GM12878 (cell line): ENCODE measurements around the gene SIK2. TPM values are rescaled to one million over a fixed set of nuclear protein-coding genes. Genes with fewer than 3 reads are reported as not detected.

Experiments used
- ATAC-seq: fragments of 200-7000 bp; cut with Tn5 transposase; 3 replicates; pipeline ENCODE4 v1.9.1; 2020; ENCODE audit warnings: mild to moderate bottlenecking, moderate library complexity
- BruUV-seq: library from RNA; stranded (reverse); fragments of 400-500 nt; replicated peaks from 2 replicates; lab custom pipeline; 2021; lab: Mats Ljungman, UMichigan
- CTCF ChIA-PET: fragments of 300-600 bp; sonication (Branson Sonifier 250); formaldehyde crosslinking; extraction: SDS; loops from one replicate; lab custom pipeline; 2021; ENCODE audit warnings: inconsistent platforms; lab: Yijun Ruan, JAX
- POLR2A ChIA-PET: fragments of 350-600 bp; formaldehyde crosslinking; extraction: SDS; loops from one replicate; lab custom pipeline; 2021; ENCODE audit warnings: inconsistent platforms; lab: Charles Lee
- RAD21 ChIA-PET: fragments of 300-600 bp; sonication (Branson Sonifier 250); formaldehyde crosslinking; loops from one replicate; lab custom pipeline; 2023; ENCODE audit warnings: antibody characterized with exemption; ENCODE audit not compliant: unreplicated experiment; lab: Charles Lee
- SMC1A ChIA-PET: fragments of 300-600 bp; sonication (Branson Sonifier 250); formaldehyde crosslinking; loops from one replicate; lab custom pipeline; 2023; ENCODE audit not compliant: unreplicated experiment, uncharacterized antibody; lab: Charles Lee
- DNase-seq: peaks from one replicate; pipeline ENCODE4 v3.0.0-alpha.2; 2011; ENCODE audit warnings: low read depth, low spot score
- FAIRE-seq: peaks from 3 replicates; lab custom pipeline; 2011; peaks lifted over from hg19 to GRCh38; lab: Jason Lieb, UNC
- H2AFZ ChIP-seq: 2 replicates; pipeline ENCODE4 v1.6.0; 2011; ENCODE audit warnings: low read depth, low read length, control low read depth; ENCODE audit not compliant: control insufficient read depth
- H3K27ac ChIP-seq: 2 replicates; pipeline ENCODE4 v1.5.1; 2011; ENCODE audit warnings: control low read depth; ENCODE audit not compliant: control insufficient read depth, insufficient read depth
- H3K27me3 ChIP-seq, 2 experiments: replicated peaks in 1 of 2; 2 replicates each; pipeline versions ENCODE4 v1.6.0 to v1.6.1; 2011; ENCODE audit warnings: low read length in 1 of 2; ENCODE audit not compliant: control insufficient read depth in 2 of 2, insufficient read depth in 2 of 2
- H3K36me3 ChIP-seq, 2 experiments: 2 replicates each; pipeline ENCODE4 v1.5.1; 2011; ENCODE audit warnings: low read length in 1 of 2; ENCODE audit not compliant: control insufficient read depth in 2 of 2, insufficient read depth in 2 of 2
- H3K4me1 ChIP-seq: 2 replicates; pipeline ENCODE4 v1.6.1; 2011; ENCODE audit warnings: mild to moderate bottlenecking, low read length, moderate library complexity, mixed read lengths; ENCODE audit not compliant: control insufficient read depth, insufficient read depth
- H3K4me2 ChIP-seq: 2 replicates; pipeline ENCODE4 v1.6.0; 2011; ENCODE audit warnings: control low read depth; ENCODE audit not compliant: control insufficient read depth, insufficient read depth
- H3K4me3 ChIP-seq: fragments of 200-600 bp; sonication (generic); 2 replicates; pipeline ENCODE4 v1.5.1; 2016
- H3K79me2 ChIP-seq: 2 replicates; pipeline ENCODE4 v1.6.0; 2011; ENCODE audit warnings: low read length; ENCODE audit not compliant: control insufficient read depth, insufficient read depth
- H3K9ac ChIP-seq: 2 replicates; pipeline ENCODE4 v1.8.0; 2011; ENCODE audit warnings: low read length, control low read depth, mixed read lengths; ENCODE audit not compliant: control insufficient read depth, insufficient read depth
- H3K9me3 ChIP-seq: replicated peaks from 3 replicates; pipeline ENCODE4 v1.5.1; 2011; ENCODE audit warnings: mild to moderate bottlenecking, low read length; ENCODE audit not compliant: control insufficient read depth, insufficient read depth
- H4K20me1 ChIP-seq: 2 replicates; pipeline ENCODE4 v1.6.0; 2011; ENCODE audit not compliant: control insufficient read depth, insufficient read depth
- ATF7 ChIP-seq: fragments of 450-650 bp; IDR thresholded peaks from 2 replicates; pipeline ENCODE4 v1.6.1; 2016; ENCODE audit warnings: low read depth, mild to moderate bottlenecking
- BACH1 ChIP-seq: fragments of 450-650 bp; IDR thresholded peaks from 2 replicates; pipeline ENCODE4 v1.6.1; 2017; ENCODE audit warnings: mild to moderate bottlenecking, borderline replicate concordance
- CBX5 ChIP-seq: sonication (generic); IDR thresholded peaks from 2 replicates; pipeline ENCODE4 v1.6.1; 2016; ENCODE audit warnings: low read depth, moderate library complexity, mild to moderate bottlenecking, inconsistent platforms
- EED ChIP-seq: sonication (generic); IDR thresholded peaks from 2 replicates; pipeline ENCODE4 v1.6.1; 2016; ENCODE audit warnings: antibody characterized with exemption, low read depth
- HCFC1 ChIP-seq: fragments of 150-350 bp; IDR thresholded peaks from 2 replicates; pipeline ENCODE4 v1.6.1; 2014; ENCODE audit warnings: low read length
- HDAC6 ChIP-seq: fragments of 200-600 bp; sonication (generic); IDR thresholded peaks from one replicate; pipeline ENCODE4 v1.8.0; 2017; ENCODE audit warnings: antibody characterized with exemption; ENCODE audit not compliant: unreplicated experiment
- IKZF1 ChIP-seq: fragments of 450-650 bp; conservative IDR thresholded peaks from 2 replicates; pipeline ENCODE4 v1.6.1; 2017; ENCODE audit warnings: antibody characterized with exemption, mild to moderate bottlenecking
- KAT2A ChIP-seq: conservative IDR thresholded peaks from 2 replicates; pipeline ENCODE4 v1.6.1; 2011; ENCODE audit warnings: low read depth, low read length; ENCODE audit not compliant: control insufficient read depth
- MEF2A ChIP-seq: IDR thresholded peaks from 2 replicates; pipeline ENCODE4 v1.6.1; 2011; ENCODE audit warnings: low read depth, mild to moderate bottlenecking, low read length, moderate library complexity; ENCODE audit not compliant: insufficient read depth
- SMARCA5 ChIP-seq: fragments of 450-650 bp; IDR thresholded peaks from 2 replicates; pipeline ENCODE4 v1.6.1; 2017; ENCODE audit warnings: mild to moderate bottlenecking
- STAT1 ChIP-seq: fragments of 450-650 bp; conservative IDR thresholded peaks from 2 replicates; pipeline ENCODE4 v1.6.1; 2014; ENCODE audit warnings: antibody characterized with exemption, mild to moderate bottlenecking
- TAF1 ChIP-seq: IDR thresholded peaks from 2 replicates; pipeline ENCODE4 v1.6.1; 2011; ENCODE audit warnings: mild to moderate bottlenecking, low read depth, low read length, borderline replicate concordance
- TBL1XR1 ChIP-seq: IDR thresholded peaks from 2 replicates; pipeline ENCODE4 v1.6.1; 2012; ENCODE audit warnings: low read depth, low read length, improper control_type of control experiment
- WGBS: methylation state at CpG from one replicate; pipeline ENCODE4 v1.1.6; 2016; ENCODE audit warnings: low lambda C conversion rate; ENCODE audit not compliant: insufficient replicate concordance, insufficient coverage; ENCODE audit errors: missing lambda C conversion rate; 5-methylcytosine and 5-hydroxymethylcytosine counted together
- in situ Hi-C: fragments of 300-500 bp; cut with MboI; formaldehyde crosslinking; loops from 9 replicates; pipeline ENCODE4 v1.14.3; 2018; ENCODE audit warnings: mixed read lengths
- intact Hi-C: fragments of 100-400 bp; cut with micrococcal nuclease; formaldehyde crosslinking; loops from one replicate; pipeline ENCODE4 v1.14.2; 2022; ENCODE audit not compliant: unreplicated experiment
- polyA plus RNA-seq, 11 experiments: library from polyadenylated mRNA; depleted of rRNA in 4 of 11; unstranded in 6 of 11; stranded (reverse) in 5 of 11; fragments of >200 nt; fragmentation: Nextera tagmentation in 4 of 11; fragmentation: Illumina TruSeq in 1 of 11; extraction: Ambion mirVana in 4 of 11; extraction: Trizol in 1 of 11; gene quantifications; 1 replicate in 1 of 11; 2 replicates in 10 of 11; pipeline versions ENCODE4 v1.2.1 to v1.2.3, GENCODE V29; 2011 to 2016; ENCODE audit warnings: inconsistent platforms in 2 of 11, missing spikeins in 2 of 11, low read depth in 1 of 11
- total RNA-seq, 4 experiments: library from RNA; depleted of rRNA in 3 of 4; stranded (reverse); fragments of >200 nt in 3 of 4; fragmentation: Illumina TruSeq in 1 of 4; extraction: Trizol in 1 of 4; gene quantifications; 2 replicates each; pipeline versions ENCODE4 v1.2.1 to v1.2.3, GENCODE V29; 2013 to 2021
- TF ChIP-seq, protein P1 (sequence below): IDR thresholded peaks from 2 replicates; pipeline ENCODE4 v1.6.1; 2012; ENCODE audit warnings: low read depth, low read length, improper control_type of control experiment
- TF ChIP-seq, protein P2 (sequence below): fragments of 150-350 bp; IDR thresholded peaks from 2 replicates; pipeline ENCODE4 v1.6.1; 2016; ENCODE audit warnings: low read depth, low read length
- TF ChIP-seq, protein P3 (sequence below): fragments of 450-650 bp; formaldehyde crosslinking; IDR thresholded peaks from 2 replicates; pipeline ENCODE4 v1.4.0; 2020; ENCODE audit warnings: mild to moderate bottlenecking, moderate library complexity

The SIK2 gene
- total and polyA plus RNA-seq, 10 of the 15 experiments (the other 5 are each of a cell fraction or from before 2014, with no cell fraction given) = 0.97 to 14.2 (median 4.5) TPM

DNA sequence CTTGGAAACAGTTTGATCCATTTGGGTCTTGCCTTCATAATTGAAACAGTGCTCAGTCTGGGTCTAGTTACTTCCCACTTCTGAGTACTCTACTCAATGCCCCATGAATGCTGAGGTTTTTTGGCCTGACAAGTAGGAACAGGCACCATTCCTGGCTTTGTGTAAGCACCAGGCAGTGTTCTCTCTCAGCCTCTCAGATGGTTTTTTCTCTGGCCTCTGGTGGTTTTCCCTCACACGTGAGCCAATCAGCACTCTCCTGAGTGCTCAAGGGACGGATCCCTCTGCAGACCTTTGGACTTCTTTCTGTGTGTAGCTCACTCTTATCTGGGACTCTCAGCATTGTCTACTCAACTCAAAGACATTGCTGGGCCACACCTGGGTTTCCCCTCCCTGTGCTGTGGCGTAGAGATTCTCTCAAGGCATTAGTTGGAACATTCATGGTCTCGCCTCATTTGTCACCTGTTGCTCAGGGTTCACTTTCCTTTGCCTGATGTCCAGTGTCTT lies 21.3 kb downstream of the SIK2 start:
- Histone ChIP-seq H4K20me1 (no peaks in the 10 kb centered on the region), H3K27ac (peak overlapping the region; percentile 12; the same call in 1 of the 2 replicates), H3K4me3 (no peak overlapping the region), H2AFZ (no peak overlapping the region; the same call in 1 of the 2 replicates), H3K79me2 (no peaks in the 10 kb centered on the region), H3K4me1 (no peaks in the 10 kb centered on the region), H3K4me2 (no peak overlapping the region), H3K36me3 (peaks cover 0 to 6% of the 10 kb centered on the region in 2 experiments; a peak in 3 of 4 replicates), H3K9ac (no peak overlapping the region), H3K27me3 (no peaks in the 10 kb centered on the region), H3K9me3 (no peaks in the 10 kb centered on the region; the same call in 1 of the 3 replicates)
- peak; percentile 83 for FAIRE-seq
- WGBS = 97% methylated on average over 4 of the region's 4 CpGs
- peak; percentile 60 for DNase-seq
- ChIA-PET CTCF (interaction anchor here (1.1 to 2.2 kb wide), 6 partner anchors 12 to 143 kb away, joined by 3 to 8 read pairs (median 4); partner anchors contain the start of gene PPP2R1B), POLR2A (interaction anchor here (1.0 to 1.6 kb wide), 8 partner anchors 10 to 27 kb away, joined by 3 to 10 read pairs (median 4); partner anchors contain the start of gene SIK2), RAD21 (interaction anchor here (0.9 to 1.6 kb wide), 5 partner anchors 11 to 154 kb away, joined by 3 to 6 read pairs (median 3); no protein-coding TSS in a partner anchor), SMC1A (interaction anchor here (0.6 to 3.3 kb wide), 13 partner anchors 9 to 153 kb away, joined by 3 to 19 read pairs (median 3); no protein-coding TSS in a partner anchor)
- peak; percentile 99 for ATAC-seq
- intact Hi-C loops (no loop called here), in situ Hi-C loops (no loop called here)
- BruUV-seq = no TSS peak
- TF ChIP-seq CBX5 (no peak), MEF2A (no peak), SMARCA5 (0 out of 2 replicates have a peak, but pooled peaks have one; percentile 51), HDAC6 (no peak), TBL1XR1 (no peak), KAT2A (no peak), IKZF1 (peak; percentile 76), BACH1 (no peak), TAF1 (no peak), EED (no peak), HCFC1 (0 out of 2 replicates have a peak, but pooled peaks have one; percentile 20), ATF7 (peak; percentile 40; the same call in 1 of the 2 replicates), STAT1 (no peak)
- TF ChIP-seq, protein P1, sequence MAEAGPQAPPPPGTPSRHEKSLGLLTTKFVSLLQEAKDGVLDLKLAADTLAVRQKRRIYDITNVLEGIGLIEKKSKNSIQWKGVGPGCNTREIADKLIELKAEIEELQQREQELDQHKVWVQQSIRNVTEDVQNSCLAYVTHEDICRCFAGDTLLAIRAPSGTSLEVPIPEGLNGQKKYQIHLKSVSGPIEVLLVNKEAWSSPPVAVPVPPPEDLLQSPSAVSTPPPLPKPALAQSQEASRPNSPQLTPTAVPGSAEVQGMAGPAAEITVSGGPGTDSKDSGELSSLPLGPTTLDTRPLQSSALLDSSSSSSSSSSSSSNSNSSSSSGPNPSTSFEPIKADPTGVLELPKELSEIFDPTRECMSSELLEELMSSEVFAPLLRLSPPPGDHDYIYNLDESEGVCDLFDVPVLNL = no peak
- TF ChIP-seq, protein P2, sequence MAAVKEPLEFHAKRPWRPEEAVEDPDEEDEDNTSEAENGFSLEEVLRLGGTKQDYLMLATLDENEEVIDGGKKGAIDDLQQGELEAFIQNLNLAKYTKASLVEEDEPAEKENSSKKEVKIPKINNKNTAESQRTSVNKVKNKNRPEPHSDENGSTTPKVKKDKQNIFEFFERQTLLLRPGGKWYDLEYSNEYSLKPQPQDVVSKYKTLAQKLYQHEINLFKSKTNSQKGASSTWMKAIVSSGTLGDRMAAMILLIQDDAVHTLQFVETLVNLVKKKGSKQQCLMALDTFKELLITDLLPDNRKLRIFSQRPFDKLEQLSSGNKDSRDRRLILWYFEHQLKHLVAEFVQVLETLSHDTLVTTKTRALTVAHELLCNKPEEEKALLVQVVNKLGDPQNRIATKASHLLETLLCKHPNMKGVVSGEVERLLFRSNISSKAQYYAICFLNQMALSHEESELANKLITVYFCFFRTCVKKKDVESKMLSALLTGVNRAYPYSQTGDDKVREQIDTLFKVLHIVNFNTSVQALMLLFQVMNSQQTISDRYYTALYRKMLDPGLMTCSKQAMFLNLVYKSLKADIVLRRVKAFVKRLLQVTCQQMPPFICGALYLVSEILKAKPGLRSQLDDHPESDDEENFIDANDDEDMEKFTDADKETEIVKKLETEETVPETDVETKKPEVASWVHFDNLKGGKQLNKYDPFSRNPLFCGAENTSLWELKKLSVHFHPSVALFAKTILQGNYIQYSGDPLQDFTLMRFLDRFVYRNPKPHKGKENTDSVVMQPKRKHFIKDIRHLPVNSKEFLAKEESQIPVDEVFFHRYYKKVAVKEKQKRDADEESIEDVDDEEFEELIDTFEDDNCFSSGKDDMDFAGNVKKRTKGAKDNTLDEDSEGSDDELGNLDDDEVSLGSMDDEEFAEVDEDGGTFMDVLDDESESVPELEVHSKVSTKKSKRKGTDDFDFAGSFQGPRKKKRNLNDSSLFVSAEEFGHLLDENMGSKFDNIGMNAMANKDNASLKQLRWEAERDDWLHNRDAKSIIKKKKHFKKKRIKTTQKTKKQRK = no peak
- TF ChIP-seq, protein P3, sequence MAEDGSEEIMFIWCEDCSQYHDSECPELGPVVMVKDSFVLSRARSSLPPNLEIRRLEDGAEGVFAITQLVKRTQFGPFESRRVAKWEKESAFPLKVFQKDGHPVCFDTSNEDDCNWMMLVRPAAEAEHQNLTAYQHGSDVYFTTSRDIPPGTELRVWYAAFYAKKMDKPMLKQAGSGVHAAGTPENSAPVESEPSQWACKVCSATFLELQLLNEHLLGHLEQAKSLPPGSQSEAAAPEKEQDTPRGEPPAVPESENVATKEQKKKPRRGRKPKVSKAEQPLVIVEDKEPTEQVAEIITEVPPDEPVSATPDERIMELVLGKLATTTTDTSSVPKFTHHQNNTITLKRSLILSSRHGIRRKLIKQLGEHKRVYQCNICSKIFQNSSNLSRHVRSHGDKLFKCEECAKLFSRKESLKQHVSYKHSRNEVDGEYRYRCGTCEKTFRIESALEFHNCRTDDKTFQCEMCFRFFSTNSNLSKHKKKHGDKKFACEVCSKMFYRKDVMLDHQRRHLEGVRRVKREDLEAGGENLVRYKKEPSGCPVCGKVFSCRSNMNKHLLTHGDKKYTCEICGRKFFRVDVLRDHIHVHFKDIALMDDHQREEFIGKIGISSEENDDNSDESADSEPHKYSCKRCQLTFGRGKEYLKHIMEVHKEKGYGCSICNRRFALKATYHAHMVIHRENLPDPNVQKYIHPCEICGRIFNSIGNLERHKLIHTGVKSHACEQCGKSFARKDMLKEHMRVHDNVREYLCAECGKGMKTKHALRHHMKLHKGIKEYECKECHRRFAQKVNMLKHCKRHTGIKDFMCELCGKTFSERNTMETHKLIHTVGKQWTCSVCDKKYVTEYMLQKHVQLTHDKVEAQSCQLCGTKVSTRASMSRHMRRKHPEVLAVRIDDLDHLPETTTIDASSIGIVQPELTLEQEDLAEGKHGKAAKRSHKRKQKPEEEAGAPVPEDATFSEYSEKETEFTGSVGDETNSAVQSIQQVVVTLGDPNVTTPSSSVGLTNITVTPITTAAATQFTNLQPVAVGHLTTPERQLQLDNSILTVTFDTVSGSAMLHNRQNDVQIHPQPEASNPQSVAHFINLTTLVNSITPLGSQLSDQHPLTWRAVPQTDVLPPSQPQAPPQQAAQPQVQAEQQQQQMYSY = no peak
